GM21723 (cell line): Measurements from ENCODE around the gene PROKR1.
"Not testable (repeated sequence)": the region's sequence is repeated elsewhere in the genome, so short reads cannot be mapped to it uniquely, and the experiment has no call there.

ENCODE experiments used
- ATAC-seq: cut with Tn5 transposase; IDR thresholded peaks from one replicate; pipeline ENCODE4 v1.9.1; 2021; ENCODE audit warnings: mild to moderate bottlenecking, moderate library complexity; ENCODE audit not compliant: unreplicated experiment

The PROKR1 gene

GRCh38 chr2:68643011-68643873 lies at the start of gene PROKR1:
PROKR1 (plus strand) TSS chr2:68643579; CDS start chr2:68645822, 2,243 bp downstream.
- ATAC-seq = no peak

- no peak for ATAC-seq
These were observed 49.3 kb upstream of the PROKR1 start for GRCh38 chr2:68594041-68594440.

- peak; percentile 75 for ATAC-seq
These were observed 48.5 kb upstream of the PROKR1 start for GRCh38 chr2:68594674-68595492.

GRCh38 chr2:68595493-68595785 lies 47.9 kb upstream of the PROKR1 start:
- not testable (repeated sequence) for ATAC-seq

GRCh38 chr2:68600495-68600894 lies 42.9 kb upstream of the PROKR1 start:
- not testable (repeated sequence) for ATAC-seq

- no peak for ATAC-seq
These were observed 40.3 kb upstream of the PROKR1 start for GRCh38 chr2:68603059-68603458.

- ATAC-seq = no peak
These were observed 39.3 kb upstream of the PROKR1 start for GRCh38 chr2:68604077-68604476.

GRCh38 chr2:68605939-68606338 lies 37.4 kb upstream of the PROKR1 start:
- no peak for ATAC-seq

GRCh38 chr2:68606759-68607158 lies 36.6 kb upstream of the PROKR1 start:
- no peak for ATAC-seq

GRCh38 chr2:68607837-68608236 lies 35.5 kb upstream of the PROKR1 start:
- ATAC-seq = no peak

- ATAC-seq = no peak
These were observed 30.4 kb upstream of the PROKR1 start for GRCh38 chr2:68612765-68613519.

- no peak for ATAC-seq
These were observed 22.6 kb upstream of the PROKR1 start for GRCh38 chr2:68620772-68621171.

- ATAC-seq = no peak
These were observed 19.6 kb upstream of the PROKR1 start for GRCh38 chr2:68623820-68624219.

- ATAC-seq = no peak
These were observed 15.8 kb upstream of the PROKR1 start for GRCh38 chr2:68627615-68628014.

GRCh38 chr2:68632021-68632420 lies 11.4 kb upstream of the PROKR1 start:
- no peak for ATAC-seq

GRCh38 chr2:68637047-68637446 lies 6.3 kb upstream of the PROKR1 start:
- ATAC-seq = no peak

GRCh38 chr2:68643874-68644485 lies 601 bp downstream of the PROKR1 start:
- no peak for ATAC-seq

GRCh38 chr2:68645523-68645922 lies 2.1 kb downstream of the PROKR1 start:
- no peak for ATAC-seq

- ATAC-seq = no peak
These were observed 2.9 kb downstream of the PROKR1 start for GRCh38 chr2:68646303-68646702.

- ATAC-seq = no peak
These were observed 7.3 kb downstream of the PROKR1 start for GRCh38 chr2:68650645-68651044.

- ATAC-seq = no peak
These were observed 9.7 kb downstream of the PROKR1 start for GRCh38 chr2:68653034-68653433.
